DMS 273 treated with DMSO at 0.1 percent for 48 hours (cell line): ENCODE results near the gene ORAI3.
A peak's percentile ranks its signal among the peaks of the same experiment; 100 is the strongest.

Experiments used
- DNase-seq: peaks from one replicate; lab custom pipeline; 2025; lab: John Stamatoyannopoulos, UW

ORAI3 gene

DNA sequence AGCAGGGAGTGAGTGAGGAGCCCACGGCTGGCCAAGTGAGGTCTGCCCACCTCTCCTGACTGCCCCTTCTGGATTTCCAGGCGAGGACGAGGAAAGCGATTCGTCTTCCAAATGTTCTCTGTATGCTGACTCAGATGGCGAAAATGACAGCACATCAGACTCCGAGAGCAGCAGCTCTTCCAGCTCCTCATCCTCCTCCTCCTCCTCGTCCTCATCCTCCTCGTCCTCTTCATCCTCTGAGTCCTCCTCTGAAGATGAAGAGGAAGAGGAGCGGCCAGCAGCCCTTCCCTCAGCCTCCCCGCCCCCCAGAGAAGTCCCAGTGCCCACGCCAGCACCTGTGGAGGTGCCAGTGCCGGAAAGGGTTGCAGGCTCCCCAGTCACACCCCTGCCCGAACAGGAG lies 22.4 kb downstream of the ORAI3 start:
- DNase-seq, result no peak

DNA sequence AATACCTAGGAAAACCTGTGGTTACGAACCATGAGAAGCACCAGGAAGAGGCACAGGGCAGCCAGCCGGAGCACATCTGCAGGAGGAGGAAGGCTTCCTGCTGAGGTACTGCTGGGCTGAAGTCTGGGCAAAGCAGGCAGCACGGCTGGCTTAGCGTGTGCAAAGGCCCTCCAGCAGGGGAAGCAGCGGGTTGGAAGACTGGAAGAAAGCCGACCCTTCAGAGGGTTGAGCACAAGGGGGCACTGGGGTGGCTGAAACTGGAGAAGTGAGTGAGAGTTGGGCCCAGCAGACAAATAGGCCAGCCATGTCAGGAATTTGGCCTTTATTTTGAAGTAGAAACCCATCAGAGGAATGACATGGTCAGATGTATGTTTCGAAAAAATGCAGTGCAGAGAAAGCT lies 24.0 kb downstream of the ORAI3 start:
- no peak for DNase-seq

DNA sequence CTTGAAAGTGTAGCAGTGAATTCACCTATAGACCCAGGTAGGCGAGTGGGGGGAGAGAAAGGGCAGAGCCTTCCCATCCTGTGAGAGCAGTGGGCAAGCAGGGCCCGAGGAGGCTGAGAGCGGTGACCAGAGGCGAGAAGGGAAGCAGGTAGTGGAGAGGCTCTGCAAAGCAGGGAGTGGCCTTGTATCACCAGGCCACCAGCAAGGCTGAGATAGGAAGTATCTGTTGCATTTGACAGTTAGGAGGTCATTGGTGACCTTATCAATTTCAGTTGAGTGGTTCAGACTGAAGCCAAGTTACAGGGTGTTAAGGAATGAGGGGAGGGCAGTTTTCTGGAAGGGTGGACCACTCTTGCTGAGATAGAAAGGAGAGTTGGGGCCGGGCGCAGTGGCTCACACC lies 25.5 kb downstream of the ORAI3 start:
- DNase-seq, result no peak

DNA sequence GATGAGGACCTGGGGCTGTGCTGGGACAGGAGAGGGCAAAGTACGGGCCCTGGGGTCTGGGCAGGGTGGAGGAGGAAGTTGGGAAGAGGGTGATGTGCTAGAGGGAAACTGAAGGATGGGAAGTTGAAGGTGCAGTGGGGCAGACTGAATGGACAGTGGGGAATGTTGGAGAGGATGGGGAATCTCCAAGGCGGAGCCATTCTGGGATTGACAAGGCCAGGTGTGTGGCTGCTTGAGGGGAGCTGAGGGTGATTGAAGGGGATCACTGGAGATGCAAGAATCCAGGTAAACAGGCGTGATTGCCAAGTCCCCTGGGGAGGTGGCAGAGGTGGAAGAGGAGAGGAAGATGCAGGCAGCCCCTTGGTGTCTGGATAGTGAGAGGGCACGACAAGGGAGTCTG lies 27.6 kb downstream of the ORAI3 start:
- no peak for DNase-seq

DNA sequence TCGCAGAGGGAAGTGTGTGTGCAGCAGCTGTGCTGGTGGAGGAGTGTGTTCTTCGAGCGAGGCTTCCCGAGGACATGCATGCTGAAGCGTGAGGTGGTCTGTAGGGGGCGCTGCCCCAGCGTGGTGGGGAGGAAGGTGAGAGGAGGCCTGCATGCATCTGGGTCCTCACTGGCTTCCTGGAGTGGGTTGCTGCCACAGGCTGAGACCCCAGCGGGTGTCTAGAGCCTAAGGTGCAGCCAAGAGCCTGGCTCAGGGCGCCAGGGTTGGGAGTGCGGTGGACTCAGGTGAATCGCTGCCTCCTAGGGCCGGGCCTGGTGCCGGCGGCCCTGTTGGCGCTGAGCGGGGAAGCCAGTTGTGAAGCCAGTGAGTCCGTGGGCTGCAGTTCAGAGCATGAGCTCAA lies 28.6 kb downstream of the ORAI3 start:
- no peak for DNase-seq

DNA sequence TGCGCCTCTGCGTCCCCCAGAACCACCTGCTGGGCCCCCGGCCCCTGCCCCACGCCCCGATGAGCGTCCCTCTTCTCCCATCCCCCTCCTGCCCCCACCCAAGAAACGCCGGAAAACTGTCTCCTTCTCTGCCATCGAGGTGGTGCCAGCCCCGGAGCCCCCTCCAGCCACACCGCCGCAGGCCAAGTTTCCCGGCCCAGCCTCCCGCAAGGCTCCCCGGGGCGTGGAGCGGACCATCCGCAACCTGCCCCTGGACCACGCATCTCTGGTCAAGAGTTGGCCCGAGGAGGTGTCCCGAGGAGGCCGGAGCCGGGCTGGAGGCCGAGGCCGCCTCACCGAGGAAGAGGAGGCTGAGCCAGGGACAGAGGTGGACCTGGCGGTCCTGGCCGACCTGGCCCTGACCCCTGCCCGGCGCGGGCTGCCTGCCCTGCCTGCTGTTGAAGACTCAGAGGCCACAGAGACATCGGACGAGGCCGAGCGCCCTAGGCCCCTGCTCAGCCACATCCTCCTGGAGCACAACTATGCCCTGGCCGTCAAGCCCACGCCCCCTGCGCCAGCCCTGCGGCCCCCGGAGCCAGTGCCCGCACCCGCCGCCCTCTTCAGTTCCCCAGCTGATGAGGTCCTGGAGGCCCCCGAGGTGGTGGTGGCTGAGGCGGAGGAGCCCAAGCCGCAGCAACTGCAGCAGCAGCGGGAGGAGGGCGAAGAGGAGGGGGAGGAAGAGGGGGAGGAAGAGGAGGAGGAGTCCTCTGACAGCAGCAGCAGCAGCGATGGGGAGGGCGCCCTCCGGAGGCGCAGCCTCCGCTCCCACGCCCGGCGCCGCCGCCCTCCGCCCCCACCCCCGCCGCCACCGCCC lies 30.5 kb downstream of the ORAI3 start:
- no peak for DNase-seq

DNA sequence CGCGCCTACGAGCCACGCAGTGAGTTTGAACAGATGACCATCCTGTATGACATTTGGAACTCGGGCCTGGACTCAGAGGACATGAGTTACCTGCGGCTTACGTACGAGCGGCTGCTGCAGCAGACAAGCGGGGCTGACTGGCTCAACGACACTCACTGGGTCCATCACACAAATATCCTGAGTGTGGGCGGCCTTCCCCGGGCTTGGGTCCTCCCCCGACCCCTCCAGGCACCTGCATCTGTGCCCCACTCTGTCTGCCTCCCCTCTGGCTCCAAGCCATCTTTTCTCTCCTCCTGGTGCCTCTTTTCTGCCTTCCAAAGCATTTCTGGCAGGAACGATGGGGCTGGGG lies 31.1 kb downstream of the ORAI3 start:
- no peak for DNase-seq

DNA sequence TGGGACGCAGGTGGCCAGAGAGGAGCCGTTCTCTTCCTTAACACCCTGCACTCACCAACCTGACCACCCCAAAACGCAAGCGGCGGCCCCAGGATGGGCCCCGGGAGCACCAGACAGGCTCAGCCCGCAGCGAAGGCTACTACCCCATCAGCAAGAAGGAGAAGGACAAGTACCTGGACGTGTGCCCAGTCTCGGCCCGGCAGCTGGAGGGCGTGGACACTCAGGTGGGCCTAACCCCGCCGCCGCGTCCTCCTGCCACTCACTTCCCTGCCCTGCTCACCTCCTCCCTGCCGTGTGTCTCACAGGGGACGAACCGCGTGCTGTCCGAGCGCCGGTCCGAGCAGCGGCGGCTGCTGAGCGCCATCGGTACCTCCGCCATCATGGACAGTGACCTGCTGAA lies 31.6 kb downstream of the ORAI3 start:
- no peak for DNase-seq

DNA sequence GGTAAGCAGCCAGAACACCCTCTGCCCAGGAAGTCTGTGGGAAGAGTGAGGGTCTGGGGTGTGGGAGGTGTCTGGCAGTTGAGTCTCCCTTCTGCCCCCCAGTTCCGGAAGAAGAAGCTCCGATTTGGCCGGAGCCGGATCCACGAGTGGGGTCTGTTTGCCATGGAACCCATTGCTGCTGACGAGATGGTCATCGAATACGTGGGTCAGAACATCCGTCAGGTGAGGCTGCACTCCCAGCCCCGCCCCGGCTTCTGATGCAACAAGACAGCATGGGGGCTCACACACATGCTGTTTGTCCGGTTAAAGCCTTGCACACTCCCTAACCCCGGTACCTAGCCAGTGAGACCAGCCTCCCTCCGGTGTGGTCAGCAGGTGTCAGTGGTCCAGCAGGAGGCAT lies 32.1 kb downstream of the ORAI3 start:
- no peak for DNase-seq

DNA sequence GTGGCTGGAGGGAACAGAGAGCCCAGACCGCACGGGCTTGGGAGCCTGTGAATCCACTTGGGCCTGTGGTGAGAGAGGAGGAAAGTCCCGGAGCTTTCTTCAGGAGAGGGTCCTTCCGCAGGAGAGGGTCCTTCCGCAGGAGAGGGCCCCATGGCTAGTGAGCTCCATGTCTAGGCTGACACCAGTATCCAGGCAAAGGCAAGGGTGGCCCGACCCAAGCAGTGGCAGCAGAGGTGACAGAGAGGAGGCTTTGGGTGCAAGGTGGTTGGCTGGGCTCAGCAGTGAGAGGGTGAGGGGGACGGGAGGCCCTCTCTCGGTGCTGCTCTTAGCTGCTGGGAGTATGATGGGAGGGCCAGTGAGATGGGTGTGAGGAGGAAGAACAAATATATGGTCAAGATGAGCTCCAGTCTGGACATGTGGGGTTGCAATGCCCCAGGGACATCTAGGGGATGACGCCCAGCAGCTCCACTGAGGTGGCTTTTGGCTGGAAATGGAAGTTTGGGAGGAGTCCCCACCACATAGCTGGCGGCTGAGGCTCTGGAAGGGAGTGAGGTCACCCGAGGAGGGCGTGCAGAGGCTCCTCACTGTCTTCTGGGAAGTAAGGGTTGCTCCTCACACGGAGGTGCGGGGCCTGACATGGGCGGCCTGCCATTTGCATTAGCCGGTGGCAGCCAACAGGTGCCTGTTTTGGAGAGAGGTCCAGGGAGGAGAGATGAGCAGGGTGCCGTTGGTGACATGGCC lies 33.9 kb downstream of the ORAI3 start:
- DNase-seq, result no peak

DNA sequence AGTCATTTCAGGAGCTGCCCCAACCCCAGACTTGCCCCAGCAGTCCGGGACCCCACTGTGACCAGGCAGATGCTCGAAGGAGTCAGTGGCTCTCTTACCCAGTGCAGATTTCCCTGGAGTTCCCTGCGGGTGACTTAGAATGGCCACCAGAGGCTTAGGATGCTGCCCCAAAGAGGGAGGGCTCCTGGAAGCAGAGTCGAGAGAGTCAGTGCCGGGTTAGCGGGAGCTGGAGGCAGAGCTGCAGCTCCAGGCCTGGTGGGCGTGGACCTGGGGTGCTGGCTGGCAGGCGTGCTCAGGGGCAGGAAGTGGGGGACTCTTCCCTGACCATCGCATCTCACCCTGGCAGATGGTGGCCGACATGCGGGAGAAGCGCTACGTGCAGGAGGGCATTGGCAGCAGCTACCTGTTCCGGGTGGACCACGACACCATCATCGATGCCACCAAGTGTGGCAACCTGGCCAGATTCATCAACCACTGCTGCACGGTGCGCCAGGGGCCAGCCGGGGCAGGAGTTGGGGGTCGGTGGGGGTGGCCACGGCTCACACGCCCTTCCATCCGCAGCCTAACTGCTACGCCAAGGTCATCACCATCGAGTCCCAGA lies 34.5 kb downstream of the ORAI3 start:
- DNase-seq, result no peak

DNA sequence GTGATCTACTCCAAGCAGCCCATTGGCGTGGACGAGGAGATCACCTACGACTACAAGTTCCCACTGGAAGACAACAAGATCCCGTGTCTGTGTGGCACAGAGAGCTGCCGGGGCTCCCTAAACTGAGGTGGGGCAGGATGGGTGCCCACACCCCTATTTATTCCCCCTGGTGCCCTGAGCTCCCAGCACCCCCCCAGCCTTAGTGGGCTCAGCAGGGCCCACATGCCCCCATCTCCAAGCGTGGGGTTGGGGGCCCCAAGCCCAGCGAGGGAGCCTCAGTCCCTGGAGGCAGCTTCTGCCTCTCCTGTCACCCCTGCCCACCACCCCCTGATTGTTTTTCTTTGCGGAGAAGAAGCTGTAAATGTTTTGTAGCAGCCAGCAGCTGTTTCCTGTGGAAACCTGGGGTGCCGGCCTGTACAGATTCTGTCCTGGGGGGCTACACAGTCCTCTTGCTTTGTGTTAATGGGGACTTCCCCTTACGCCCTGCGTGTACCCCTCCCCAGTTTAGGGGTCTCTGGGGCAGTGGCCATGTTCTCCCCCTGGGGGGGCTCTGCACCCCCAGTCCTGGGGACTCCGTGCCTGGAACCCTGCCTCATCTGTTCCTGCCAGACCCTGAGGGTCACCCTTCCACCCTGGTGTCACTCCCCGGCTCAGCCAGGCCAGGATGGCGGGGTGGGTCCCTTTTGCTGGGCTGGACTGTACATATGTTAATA lies 35.2 kb downstream of the ORAI3 start:
- no peak for DNase-seq

DNA sequence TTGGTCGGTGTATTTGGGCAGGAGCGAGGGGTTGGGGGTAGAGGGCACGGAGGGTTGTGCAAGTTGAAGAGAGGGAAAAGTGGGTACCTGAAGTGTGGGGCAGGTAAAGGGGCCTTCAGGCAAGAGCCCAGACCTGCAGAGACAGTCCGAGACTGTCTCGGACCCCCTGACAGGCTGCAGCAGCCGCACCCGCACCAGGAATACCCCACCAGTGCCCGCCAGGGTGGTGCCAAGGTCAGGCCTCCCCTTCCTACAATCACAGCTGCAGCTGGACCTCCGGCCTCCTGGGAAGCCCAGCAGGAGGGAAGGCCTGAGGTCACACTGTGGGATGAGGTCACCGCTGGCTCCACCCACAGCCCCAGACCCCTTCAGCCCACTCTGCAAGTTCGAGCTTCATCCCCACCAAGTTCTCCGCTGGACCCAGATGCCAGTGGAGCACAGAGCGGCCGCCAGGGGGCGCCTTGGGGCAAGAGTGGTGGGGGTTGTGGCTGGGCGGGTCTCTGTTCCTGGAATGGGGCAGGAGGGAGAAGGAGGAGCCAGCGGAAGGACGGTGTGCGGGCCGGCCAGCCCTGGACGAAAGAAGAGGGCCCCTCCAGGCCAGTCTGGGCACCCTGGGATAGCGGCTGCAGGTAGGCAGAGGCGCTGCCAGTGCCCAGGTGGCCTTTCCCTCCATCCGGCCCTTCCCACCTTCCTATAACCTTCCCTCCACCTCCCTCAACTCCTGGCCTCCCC lies 36.0 kb downstream of the ORAI3 start, which contains the start of gene HSD3B7:
HSD3B7 (plus strand) TSS at position 539 of the 732 bp plus-strand sequence. CDS start 452 bp downstream, outside the sequence.
- peak; percentile 42 for DNase-seq

DNA sequence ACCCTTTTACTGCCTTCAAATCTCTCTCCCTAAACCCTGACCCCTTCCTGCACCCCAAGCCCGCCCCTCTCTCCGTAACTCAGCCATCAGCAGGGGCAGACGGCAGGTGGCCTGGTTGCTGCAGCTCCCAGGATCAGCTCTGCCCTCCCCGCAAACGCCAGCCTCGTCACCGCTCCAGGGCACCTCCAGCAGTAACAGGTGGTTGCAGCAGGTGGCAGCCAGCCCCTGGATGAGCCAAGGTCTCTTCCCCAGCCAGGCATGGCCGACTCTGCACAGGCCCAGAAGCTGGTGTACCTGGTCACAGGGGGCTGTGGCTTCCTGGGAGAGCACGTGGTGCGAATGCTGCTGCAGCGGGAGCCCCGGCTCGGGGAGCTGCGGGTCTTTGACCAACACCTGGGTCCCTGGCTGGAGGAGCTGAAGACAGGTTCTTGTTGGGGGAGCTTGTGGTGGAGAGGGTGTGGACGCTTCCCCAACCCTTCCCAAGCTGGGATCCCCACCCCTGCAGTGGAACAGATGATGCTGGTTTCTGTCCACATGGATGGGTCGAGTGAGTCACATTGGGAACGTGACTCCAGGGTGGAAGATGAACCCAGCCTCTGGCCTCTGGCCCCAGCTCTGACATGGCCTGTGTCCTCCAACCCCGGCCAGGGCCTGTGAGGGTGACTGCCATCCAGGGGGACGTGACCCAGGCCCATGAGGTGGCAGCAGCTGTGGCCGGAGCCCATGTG lies 36.7 kb downstream of the ORAI3 start:
- DNase-seq, result peak; percentile 41

DNA sequence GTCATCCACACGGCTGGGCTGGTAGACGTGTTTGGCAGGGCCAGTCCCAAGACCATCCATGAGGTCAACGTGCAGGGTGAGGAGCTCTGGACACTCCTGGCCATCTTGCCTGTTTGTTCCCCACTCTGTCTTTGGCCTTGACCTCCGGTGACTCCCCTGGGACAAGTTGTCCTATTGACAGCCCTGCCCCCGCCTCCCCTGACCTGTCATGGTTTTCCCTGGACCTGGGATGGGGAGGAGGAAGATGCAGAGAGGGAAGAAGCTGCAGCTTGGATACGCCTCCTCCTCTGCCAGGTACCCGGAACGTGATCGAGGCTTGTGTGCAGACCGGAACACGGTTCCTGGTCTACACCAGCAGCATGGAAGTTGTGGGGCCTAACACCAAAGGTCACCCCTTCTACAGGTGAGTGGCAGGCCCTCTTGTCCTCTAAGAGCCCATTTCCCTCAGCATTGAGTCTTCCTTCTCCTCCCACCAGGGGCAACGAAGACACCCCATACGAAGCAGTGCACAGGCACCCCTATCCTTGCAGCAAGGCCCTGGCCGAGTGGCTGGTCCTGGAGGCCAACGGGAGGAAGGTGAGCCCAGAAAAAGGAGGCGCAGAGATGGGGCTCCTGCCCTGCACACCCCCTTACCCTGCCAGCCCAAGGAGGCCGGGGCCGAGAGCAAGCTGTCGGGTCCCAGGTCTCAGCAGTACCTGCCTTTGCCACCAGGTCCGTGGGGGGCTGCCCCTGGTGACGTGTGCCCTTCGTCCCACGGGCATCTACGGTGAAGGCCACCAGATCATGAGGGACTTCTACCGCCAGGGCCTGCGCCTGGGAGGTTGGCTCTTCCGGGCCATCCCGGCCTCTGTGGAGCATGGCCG lies 37.5 kb downstream of the ORAI3 start:
- no peak for DNase-seq

DNA sequence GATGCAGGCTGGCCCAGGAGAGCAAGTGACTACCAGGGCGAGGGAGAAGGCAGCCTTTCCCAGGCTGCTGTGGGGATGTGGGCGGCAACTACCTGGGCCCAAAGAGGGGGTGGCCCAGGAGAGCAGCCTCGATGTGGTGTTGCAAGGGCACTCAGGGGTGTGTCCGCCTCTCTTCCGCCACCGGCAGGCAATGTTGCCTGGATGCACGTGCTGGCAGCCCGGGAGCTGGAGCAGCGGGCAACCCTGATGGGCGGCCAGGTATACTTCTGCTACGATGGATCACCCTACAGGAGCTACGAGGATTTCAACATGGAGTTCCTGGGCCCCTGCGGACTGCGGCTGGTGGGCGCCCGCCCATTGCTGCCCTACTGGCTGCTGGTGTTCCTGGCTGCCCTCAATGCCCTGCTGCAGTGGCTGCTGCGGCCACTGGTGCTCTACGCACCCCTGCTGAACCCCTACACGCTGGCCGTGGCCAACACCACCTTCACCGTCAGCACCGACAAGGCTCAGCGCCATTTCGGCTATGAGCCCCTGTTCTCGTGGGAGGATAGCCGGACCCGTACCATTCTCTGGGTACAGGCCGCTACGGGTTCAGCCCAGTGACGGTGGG lies 38.8 kb downstream of the ORAI3 start:
- DNase-seq, result no peak

DNA sequence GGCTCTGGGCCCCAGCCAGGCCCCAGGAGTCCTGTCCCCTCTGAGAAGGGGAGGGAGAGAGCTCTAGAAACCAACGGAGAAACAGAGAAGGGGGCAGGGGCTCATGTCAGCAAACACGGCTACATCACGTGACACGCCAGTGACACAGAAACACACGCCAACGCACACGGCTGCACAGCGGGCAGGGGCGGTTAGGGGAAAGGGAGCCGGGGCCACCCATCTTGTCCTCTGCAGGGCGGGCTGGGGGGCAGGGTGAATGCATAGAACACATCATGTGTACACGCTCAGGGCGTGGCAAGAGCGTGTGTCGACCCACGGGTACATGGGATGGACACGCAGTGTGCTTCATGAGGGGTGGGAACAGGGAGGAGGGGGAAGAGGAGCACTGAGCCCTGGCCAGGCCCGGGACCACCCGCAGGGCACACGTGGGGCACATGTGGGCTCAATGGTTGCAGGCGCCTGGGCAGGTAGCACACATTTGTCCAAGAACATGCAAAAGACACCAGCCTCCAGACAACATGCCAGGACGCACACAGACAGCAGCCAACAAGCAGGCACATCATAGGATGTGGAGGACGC lies 40.7 kb downstream of the ORAI3 start:
- no peak for DNase-seq

DNA sequence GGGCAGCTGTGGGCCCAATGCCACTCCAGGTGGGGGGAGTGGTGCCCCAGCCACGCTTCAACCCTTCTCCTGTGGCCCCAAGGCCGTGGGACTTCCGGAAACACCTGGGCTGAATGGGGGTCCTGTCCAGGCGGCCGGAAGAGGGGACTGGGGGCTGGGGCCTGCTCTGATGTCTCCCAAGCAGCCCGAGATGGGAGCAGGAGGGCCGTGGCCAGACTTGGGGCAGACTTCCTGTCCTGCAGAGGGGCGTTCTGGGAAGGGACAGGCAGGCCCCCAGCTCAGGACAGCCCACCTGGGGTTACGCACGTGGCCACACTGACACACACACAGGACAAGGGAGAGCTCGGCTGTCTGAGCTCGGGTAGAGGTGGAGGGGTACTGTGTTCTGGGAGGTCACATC lies 41.2 kb downstream of the ORAI3 start:
- no peak for DNase-seq

DNA sequence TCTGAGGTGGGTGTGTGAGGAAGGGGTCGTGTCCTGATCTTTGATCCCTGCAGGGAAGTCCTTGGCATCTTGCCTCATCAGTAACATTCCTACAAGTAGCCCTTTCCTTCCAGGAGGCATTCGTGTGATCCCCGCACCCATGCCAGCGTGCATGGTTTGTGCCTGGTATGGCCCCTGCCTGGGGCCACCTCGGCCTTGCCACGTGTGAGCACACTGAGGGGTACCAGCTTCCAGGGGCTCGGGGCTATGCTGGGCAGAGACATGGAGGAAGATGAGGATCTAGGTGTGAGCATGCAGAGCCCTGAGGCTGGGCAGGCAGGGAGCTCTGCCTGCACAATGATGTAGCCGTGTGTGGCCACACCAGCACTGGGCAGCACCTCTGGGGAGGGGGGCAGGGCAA lies 42.2 kb downstream of the ORAI3 start:
- no peak for DNase-seq
